Measurements from ENCODE around the gene CFAP97D1. TPM values are rescaled to one million over a fixed set of nuclear protein-coding genes. Genes with fewer than 3 reads are reported as not detected.

CFAP97D1 gene
- total RNA-seq, 4 donors from 2014 or later, result 0.19 TPM; not detected in 3

- Histone ChIP-seq H3K36me3 (peaks cover 5 to 85% (median 47%) of the 10 kb centered on the region in 4 donors), H3K9me3 (no peaks in the 10 kb centered on the region), H3K4me1 (no peaks in the 10 kb centered on the region), H3K4me3 (no peak overlapping the region), H3K27me3 (no peaks in the 10 kb centered on the region), H3K27ac (replicated peaks in 1 of 4) (no peak overlapping the region)
- TF ChIP-seq POLR2AphosphoS5 (IDR thresholded peaks at IDR 0.05), result no peak
- TF ChIP-seq CTCF (IDR thresholded peaks at IDR 0.05), result no peak
- TF ChIP-seq POLR2A (IDR thresholded peaks at IDR 0.05; ENCODE audit: low read depth), result no peak
- no peak for TF ChIP-seq EP300 (IDR thresholded peaks at IDR 0.05)
- intact Hi-C loops (cut with DNase I), result no loop called here
- 89% methylated on average over 4 of the region's 4 CpGs for WGBS
- DNase-seq (ENCODE audit: extremely low spot score), result no peak
These were observed 27.8 kb downstream of the CFAP97D1 start for GRCh38 chr17:43808076-43808475.

- peaks cover 5 to 86% (median 51%) of the 10 kb centered on the region in 4 donors for H3K36me3 ChIP-seq
- WGBS, result 92% methylated on average over 5 of the region's 5 CpGs
- no peaks in the 10 kb centered on the region for H3K9me3 ChIP-seq
- H3K4me3 ChIP-seq, result no peak overlapping the region
- H3K27ac ChIP-seq (replicated peaks in 1 of 4), result no peak overlapping the region
- no peak for TF ChIP-seq CTCF (IDR thresholded peaks at IDR 0.05)
- TF ChIP-seq POLR2A (IDR thresholded peaks at IDR 0.05; ENCODE audit: low read depth), result no peak
- no peak for TF ChIP-seq POLR2AphosphoS5 (IDR thresholded peaks at IDR 0.05)
- no peak for TF ChIP-seq EP300 (IDR thresholded peaks at IDR 0.05)
- no peaks in the 10 kb centered on the region for H3K4me1 ChIP-seq
- intact Hi-C loops (cut with DNase I), result no loop called here
- no peak for DNase-seq (ENCODE audit: extremely low spot score)
- H3K27me3 ChIP-seq, result no peaks in the 10 kb centered on the region
These were observed 28.9 kb downstream of the CFAP97D1 start for GRCh38 chr17:43809121-43809520.

- H3K27ac ChIP-seq (replicated peaks in 1 of 4), result no peak overlapping the region
- no peak overlapping the region for H3K4me3 ChIP-seq
- 89% methylated on average over 4 of the region's 4 CpGs for WGBS
- DNase-seq (ENCODE audit: extremely low spot score), result no peak
- TF ChIP-seq POLR2AphosphoS5 (IDR thresholded peaks at IDR 0.05), result no peak
- TF ChIP-seq POLR2A (IDR thresholded peaks at IDR 0.05; ENCODE audit: low read depth), result no peak
- peaks cover 5 to 96% (median 57%) of the 10 kb centered on the region in 4 donors for H3K36me3 ChIP-seq
- H3K4me1 ChIP-seq, result no peaks in the 10 kb centered on the region
- H3K9me3 ChIP-seq, result no peaks in the 10 kb centered on the region
- intact Hi-C loops (cut with DNase I), result no loop called here
- no peaks in the 10 kb centered on the region for H3K27me3 ChIP-seq
These were observed 30.0 kb downstream of the CFAP97D1 start for GRCh38 chr17:43810226-43810715.

GRCh38 chr17:43810823-43811222 is 30.6 kb downstream of the CFAP97D1 start:
- Histone ChIP-seq H3K4me1 (no peaks in the 10 kb centered on the region), H3K9me3 (no peaks in the 10 kb centered on the region), H3K4me3 (no peak overlapping the region), H3K27ac (replicated peaks in 1 of 4) (no peak overlapping the region), H3K27me3 (no peaks in the 10 kb centered on the region), H3K36me3 (peaks cover 5 to 97% (median 61%) of the 10 kb centered on the region in 4 donors)
- WGBS, result 94% methylated on average over 5 of the region's 5 CpGs
- intact Hi-C loops (cut with DNase I), result no loop called here
- TF ChIP-seq EP300 (IDR thresholded peaks at IDR 0.05), result no peak
- no peak for DNase-seq (ENCODE audit: extremely low spot score)

GRCh38 chr17:43812396-43813265 is 32.4 kb downstream of the CFAP97D1 start:
- no peak for DNase-seq (ENCODE audit: extremely low spot score)
- Histone ChIP-seq H3K4me3 (no peak overlapping the region), H3K27me3 (no peaks in the 10 kb centered on the region), H3K27ac (replicated peaks in 1 of 4) (no peak overlapping the region), H3K9me3 (no peaks in the 10 kb centered on the region), H3K36me3 (peaks cover 5 to 95% (median 65%) of the 10 kb centered on the region in 4 donors), H3K4me1 (no peaks in the 10 kb centered on the region)
- no peak for TF ChIP-seq EP300 (IDR thresholded peaks at IDR 0.05)
- TF ChIP-seq POLR2A (IDR thresholded peaks at IDR 0.05; ENCODE audit: low read depth), result no peak
- TF ChIP-seq CTCF (IDR thresholded peaks at IDR 0.05), result no peak
- no peak for TF ChIP-seq POLR2AphosphoS5 (IDR thresholded peaks at IDR 0.05)
- 98% methylated on average over 9 of the region's 10 CpGs for WGBS
- intact Hi-C loops (cut with DNase I), result no loop called here
